ENCODE data around the gene GLRA1.
A peak's percentile ranks its signal among the peaks of the same experiment; 100 is the strongest.
"Not testable (repeated sequence)": the region's sequence is repeated elsewhere in the genome, so short reads cannot be mapped to it uniquely, and the experiment has no call there.

The GLRA1 gene

DNA sequence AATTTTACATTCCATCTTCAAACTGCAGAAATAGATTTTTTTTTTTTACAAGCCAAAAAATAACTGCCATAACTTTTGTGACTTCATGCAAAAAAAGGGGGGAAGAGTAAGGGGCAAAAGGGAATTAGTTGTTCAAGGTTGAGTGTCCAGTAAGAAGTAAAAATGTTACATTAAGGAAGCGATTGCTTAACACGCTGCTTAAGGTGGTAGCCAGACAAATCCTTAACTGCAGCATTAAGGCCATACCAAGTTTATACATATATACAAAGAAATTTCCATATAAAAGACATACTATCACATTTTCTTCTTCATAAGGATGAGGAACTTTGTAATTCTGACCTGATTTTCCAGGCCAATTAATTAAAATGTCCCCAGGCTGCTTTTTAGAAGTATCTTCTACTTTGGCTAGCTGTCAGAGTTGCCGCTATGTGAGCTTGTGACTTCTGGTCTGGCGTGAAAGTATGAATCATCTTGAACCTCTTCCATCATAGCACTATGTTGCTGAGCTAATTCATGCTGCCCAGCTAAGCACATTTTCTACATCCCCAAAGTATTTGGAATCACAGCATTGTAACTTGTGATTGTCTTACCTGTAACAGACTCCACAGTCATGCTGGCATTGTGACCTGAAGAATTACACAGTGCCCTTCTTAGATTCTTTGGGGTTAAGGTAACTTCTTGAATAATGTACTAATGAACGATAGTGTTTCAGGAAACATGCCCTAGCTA, 112.9 kb downstream of the GLRA1 start:
- ATAC-seq = no peak

DNA sequence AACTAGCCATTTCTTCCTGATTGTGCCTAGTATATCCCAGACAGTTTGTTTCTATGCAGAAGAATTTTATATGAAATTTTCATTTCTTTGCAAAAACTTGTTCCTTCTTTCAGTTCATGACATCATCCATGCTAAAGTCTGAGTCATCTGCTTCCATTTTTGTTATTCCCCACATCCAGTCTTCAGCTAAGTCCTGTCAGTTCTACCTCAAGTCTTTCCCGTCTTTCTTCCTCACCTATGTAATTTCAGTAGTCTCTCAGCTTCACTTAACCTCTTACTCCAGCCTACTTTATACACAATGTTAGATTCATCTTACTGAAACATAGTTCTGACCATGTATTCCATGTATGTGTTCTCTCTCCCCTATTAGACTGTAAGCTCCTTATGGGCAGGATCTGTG, 113.8 kb downstream of the GLRA1 start:
- no peak for ATAC-seq

GRCh38 chr5:151810449-151810848, 114.2 kb downstream of the GLRA1 start:
- peak in 1 of 2 donors; percentile 33 for ATAC-seq

DNA sequence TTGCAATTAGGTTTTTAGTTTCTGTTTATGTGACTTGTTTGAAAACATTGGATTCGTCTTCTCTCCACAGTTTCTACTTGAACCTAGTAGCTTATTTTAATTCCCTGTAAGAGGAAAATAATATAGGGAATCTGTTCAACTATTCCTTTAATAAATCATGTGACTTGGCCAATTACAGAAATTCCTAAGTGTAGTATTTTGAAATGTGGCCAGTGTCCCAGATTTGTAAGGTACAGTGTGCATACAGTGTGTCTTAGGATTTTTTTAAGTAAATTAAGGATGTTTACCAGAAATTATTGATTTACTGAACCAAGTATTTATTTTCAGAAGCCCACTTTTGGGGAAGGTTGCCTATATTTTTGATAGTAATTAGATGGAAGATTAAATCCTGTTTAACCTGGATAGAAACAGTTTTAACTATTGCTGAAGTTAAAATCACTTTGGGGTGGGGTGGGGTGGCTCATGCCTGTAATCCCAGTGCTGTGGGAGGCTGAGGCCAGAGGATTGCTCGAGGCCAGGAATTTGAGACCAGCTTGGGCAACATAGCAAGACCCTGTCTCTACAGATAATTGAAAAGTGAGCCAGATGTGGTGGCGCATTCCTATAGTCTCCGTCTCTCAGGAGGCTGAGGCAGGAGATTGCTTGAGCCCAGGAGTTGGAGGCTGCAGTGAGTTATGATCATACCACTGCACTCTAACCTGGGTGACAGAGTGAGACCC, 116.0 kb downstream of the GLRA1 start:
- ATAC-seq = no peak

- no peak for ATAC-seq
These were observed 119.0 kb downstream of the GLRA1 start for GRCh38 chr5:151805414-151806223.

DNA sequence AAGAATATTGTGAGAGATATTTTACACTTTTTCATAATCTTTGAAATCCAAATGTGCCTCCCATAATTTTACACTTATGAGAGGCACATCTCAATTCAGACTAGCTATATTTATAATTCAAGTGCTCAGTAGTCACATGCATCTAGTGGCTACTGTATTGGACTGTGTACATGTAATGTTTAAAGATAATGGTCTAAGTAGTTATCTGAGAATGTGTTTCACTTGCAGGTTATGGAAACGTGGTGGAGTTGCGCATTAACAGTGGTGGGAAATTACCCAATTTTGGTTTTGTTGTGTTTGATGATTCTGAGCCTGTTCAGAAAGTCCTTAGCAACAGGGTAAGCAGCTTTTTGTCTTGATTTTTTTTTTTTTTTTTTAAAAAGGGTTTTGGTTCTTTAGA, 124.1 kb downstream of the GLRA1 start:
- ATAC-seq = no peak

DNA sequence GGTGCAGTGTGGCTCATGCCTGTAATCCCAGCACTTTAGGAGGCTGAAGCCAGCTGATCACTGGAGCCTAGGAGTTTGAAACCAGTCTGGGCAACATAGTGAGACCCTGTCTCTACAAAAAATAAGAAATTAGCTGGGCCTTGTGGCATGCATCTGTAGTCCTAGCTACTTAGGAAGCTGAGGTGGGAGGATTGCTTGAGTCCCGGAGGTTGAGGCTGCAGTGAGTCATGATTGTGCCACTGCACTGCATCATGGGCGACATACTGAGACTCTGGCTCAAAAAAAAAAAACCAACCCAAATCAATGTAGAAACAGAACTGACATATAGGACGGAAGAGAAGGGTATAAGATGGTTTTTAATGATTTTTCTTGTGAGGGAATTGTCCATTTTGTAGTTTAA, 125.2 kb downstream of the GLRA1 start:
- no peak for ATAC-seq

GRCh38 chr5:151798674-151799073, 126.0 kb downstream of the GLRA1 start:
- ATAC-seq = no peak

DNA sequence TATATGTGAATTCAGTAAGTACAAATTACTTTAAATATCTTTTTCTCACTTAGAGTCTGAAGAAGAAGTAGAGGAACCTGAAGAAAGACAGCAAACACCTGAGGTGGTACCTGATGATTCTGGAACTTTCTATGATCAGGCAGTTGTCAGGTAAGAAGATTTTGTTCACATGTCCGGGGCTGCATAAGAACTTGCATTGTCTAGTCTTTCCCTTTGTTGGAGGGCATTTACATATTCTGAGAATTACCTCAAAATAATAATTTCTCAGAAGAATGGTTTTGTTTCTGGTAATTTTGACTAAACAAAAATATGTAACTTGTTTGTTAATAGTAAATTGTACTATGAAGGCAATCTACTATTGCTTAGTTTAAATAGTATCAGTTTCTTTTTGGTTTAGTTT, 129.2 kb downstream of the GLRA1 start:
- peak in 1 of 2 donors; percentile 41 for ATAC-seq

- ATAC-seq = no peak
These were observed 131.3 kb downstream of the GLRA1 start for GRCh38 chr5:151793358-151793757.

GRCh38 chr5:151787817-151788216, 136.8 kb downstream of the GLRA1 start:
- ATAC-seq = no peak

DNA sequence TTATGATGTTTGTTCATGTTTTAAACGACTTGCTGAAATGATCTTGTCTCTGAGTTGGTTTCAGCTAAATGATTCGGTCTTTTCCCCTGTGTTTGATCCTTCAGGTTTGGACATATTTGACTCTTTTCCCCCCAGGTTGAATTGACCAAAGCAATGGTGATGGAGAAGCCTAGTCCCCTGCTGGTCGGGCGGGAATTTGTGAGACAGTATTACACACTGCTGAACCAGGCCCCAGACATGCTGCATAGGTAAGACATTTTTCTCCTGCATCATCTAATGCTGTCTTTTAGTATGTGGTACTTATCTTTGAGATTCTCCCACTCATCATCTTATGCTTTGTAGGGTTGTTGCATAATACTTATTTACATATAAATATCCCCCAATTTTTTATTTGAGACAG, 138.2 kb downstream of the GLRA1 start:
- ATAC-seq = no peak

- no peak for ATAC-seq
These were observed 140.5 kb downstream of the GLRA1 start for GRCh38 chr5:151784141-151784540.

GRCh38 chr5:151783664-151784063, 141.0 kb downstream of the GLRA1 start:
- ATAC-seq = not testable (repeated sequence)

DNA sequence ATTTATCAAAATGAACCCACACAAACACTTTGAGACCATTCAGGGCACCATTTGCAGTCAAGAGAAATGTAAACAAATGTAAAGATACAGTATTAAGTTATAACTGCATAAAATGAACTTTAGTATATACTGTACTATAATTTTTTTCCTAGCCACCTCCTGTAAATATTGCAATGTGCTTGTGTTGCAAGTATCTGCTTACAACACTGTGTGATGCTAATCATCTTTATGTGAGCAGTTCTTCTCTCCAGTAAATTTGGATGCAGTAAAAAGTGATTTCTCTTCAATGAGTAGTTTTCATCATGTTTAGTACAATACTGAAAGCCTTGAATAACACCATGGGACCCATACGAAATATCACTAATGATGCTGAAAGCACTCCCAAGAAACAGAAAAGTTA, 143.4 kb downstream of the GLRA1 start:
- ATAC-seq = no peak

- no peak for ATAC-seq
These were observed 144.3 kb downstream of the GLRA1 start for GRCh38 chr5:151780348-151780747.

DNA sequence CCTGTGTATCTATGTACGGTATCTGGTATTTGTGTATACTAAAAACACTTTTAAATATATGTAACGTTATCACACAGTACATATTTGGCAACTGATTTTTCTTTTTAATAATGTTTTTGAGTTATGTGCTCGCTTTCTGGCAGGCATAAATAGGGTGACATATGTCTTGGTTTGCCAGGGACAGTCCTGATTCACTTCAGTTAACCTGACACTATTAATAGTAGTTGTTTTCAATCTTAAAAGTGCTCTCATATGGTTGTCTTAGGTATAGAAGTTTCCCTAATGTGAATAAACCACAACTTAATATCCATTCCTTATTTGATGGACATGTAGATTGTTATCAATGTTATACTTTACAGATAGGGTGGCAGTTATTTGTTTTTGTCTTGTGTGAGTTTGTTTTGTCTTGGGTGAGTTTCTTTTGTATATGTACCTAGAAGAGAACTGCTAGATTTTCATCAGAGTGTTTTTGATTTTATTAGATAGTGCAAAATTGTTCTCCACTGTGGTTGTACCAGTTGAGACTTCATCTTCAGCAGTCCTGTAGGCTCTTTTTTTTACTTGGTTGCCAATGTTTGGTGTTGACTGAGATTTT, 145.0 kb downstream of the GLRA1 start:
- peak in 1 of 2 donors; percentile 58 for ATAC-seq

GRCh38 chr5:151775025-151775606, 149.5 kb downstream of the GLRA1 start:
- ATAC-seq = no peak

GRCh38 chr5:151773951-151774350, 150.7 kb downstream of the GLRA1 start:
- no peak for ATAC-seq

GRCh38 chr5:151772846-151773561, 151.6 kb downstream of the GLRA1 start:
- ATAC-seq = no peak
